Neural progenitor cell (in vitro differentiated cells): ENCODE results near the gene LRRTM4. TPM values are rescaled to one million over a fixed set of nuclear protein-coding genes. Genes with fewer than 3 reads are reported as not detected.

Source experiments
- small RNA-seq: library from RNA; depleted of rRNA; stranded (forward); fragments of <200 nt; gene quantifications from one replicate; pipeline ENCODE3, GENCODE V24; 2015
- total RNA-seq: library from RNA; depleted of rRNA; stranded (reverse); fragments of >200 nt; gene quantifications from 2 replicates; pipeline ENCODE4 v1.2.3, GENCODE V29; 2015; ENCODE audit warnings: low replicate concordance

Gene LRRTM4
- total RNA-seq, 1 donor from 2014 or later: 20.4 TPM

Small RNA genes within 50 kb of the gene (small RNA-seq; reads per million reads assigned to genes)
- not detected for gene RNA5SP98
